K562 (cell line): ENCODE results near the gene UNC45A. TPM values are rescaled to one million over a fixed set of nuclear protein-coding genes. Genes with fewer than 3 reads are reported as not detected.

ENCODE experiments used
- ARID1B ChIP-seq: fragments of 450-650 bp; IDR thresholded peaks from 2 replicates; pipeline ENCODE4 v1.6.1; 2016; ENCODE audit warnings: antibody characterized with exemption, mild to moderate bottlenecking, inconsistent platforms
- ARID2 ChIP-seq: fragments of 450-650 bp; IDR thresholded peaks from 2 replicates; pipeline ENCODE4 v1.6.1; 2017; ENCODE audit warnings: antibody characterized with exemption, mild to moderate bottlenecking
- CXXC5 ChIP-seq: fragments of 250-450 bp; sonication (Bioruptor Pico); IDR thresholded peaks from 2 replicates; pipeline ENCODE4 v1.8.0; 2022; ENCODE audit warnings: inconsistent platforms, mild to moderate bottlenecking, moderate library complexity
- ESRRA ChIP-seq: fragments of 450-650 bp; IDR thresholded peaks from 2 replicates; pipeline ENCODE4 v1.6.1; 2014; ENCODE audit warnings: low read depth, mild to moderate bottlenecking, moderate library complexity, borderline replicate concordance
- GATAD2A ChIP-seq: fragments of 450-650 bp; IDR thresholded peaks from 2 replicates; pipeline ENCODE4 v1.6.1; 2017
- HCFC1 ChIP-seq: IDR thresholded peaks from 2 replicates; pipeline ENCODE4 v1.6.1; 2012; ENCODE audit warnings: low read depth, low read length, improper control_type of control experiment
- HLTF ChIP-seq: fragments of 450-650 bp; IDR thresholded peaks from 2 replicates; pipeline ENCODE4 v1.6.1; 2016
- L3MBTL2 ChIP-seq: fragments of 450-650 bp; IDR thresholded peaks from 2 replicates; pipeline ENCODE4 v1.6.1; 2016; ENCODE audit warnings: mild to moderate bottlenecking, moderate library complexity
- MBD2 ChIP-seq: sonication (generic); IDR thresholded peaks from 2 replicates; pipeline ENCODE4 v1.6.1; 2016; ENCODE audit warnings: low read depth, borderline replicate concordance
- NFIC ChIP-seq: fragments of 450-650 bp; IDR thresholded peaks from 2 replicates; pipeline ENCODE4 v1.6.1; 2017; ENCODE audit warnings: mild to moderate bottlenecking, inconsistent platforms
- PHF20 ChIP-seq: fragments of 450-650 bp; IDR thresholded peaks from 2 replicates; pipeline ENCODE4 v1.6.1; 2018; ENCODE audit not compliant: partially characterized antibody
- POLR2G ChIP-seq: fragments of 200-400 bp; formaldehyde crosslinking; IDR thresholded peaks from 2 replicates; pipeline ENCODE4 v1.6.1; 2017; ENCODE audit warnings: low read depth, mild to moderate bottlenecking, antibody characterized with exemption, low read length, moderate library complexity
- RFX1 ChIP-seq: fragments of 450-650 bp; IDR thresholded peaks from 2 replicates; pipeline ENCODE4 v1.6.1; 2016; ENCODE audit warnings: mild to moderate bottlenecking, moderate library complexity
- SETDB1 ChIP-seq: IDR thresholded peaks from one replicate; pipeline ENCODE4 v1.6.1; 2012; ENCODE audit warnings: low read length, control low read depth, inconsistent platforms
- ZNF561 ChIP-seq: fragments of 450-650 bp; formaldehyde crosslinking; conservative IDR thresholded peaks from 2 replicates; pipeline ENCODE4 v1.4.0; 2020; ENCODE audit warnings: mild to moderate bottlenecking, moderate library complexity
- ZNF780A ChIP-seq: fragments of 250-450 bp; sonication (Bioruptor Pico); IDR thresholded peaks from 2 replicates; pipeline ENCODE4 v1.5.0; 2021; ENCODE audit warnings: mild to moderate bottlenecking
- polyA plus RNA-seq, 8 experiments: library from polyadenylated mRNA; depleted of rRNA in 4 of 8; stranded (reverse) in 5 of 8; unstranded in 3 of 8; fragments of >200 nt; fragmentation: Nextera tagmentation in 2 of 8; fragmentation: Illumina TruSeq in 1 of 8; extraction: Ambion mirVana in 2 of 8; extraction: Trizol in 1 of 8; gene quantifications; 2 replicates each; pipeline versions ENCODE4 v1.2.1 to v1.2.3, GENCODE V29; 2011 to 2014; ENCODE audit warnings: inconsistent platforms in 1 of 8, missing spikeins in 1 of 8
- total RNA-seq, 7 experiments: library from RNA; depleted of rRNA in 6 of 7; stranded (reverse); fragments of >200 nt in 6 of 7; fragmentation: Illumina TruSeq in 2 of 7; extraction: Trizol in 2 of 7; gene quantifications; 2 replicates each; pipeline versions ENCODE4 v1.2.1 to v1.2.3, GENCODE V29; 2011 to 2021; ENCODE audit warnings: low replicate concordance in 1 of 7
- TF ChIP-seq, protein P1 (sequence below): fragments of 450-650 bp; formaldehyde crosslinking; IDR thresholded peaks from 2 replicates; pipeline ENCODE4 v1.4.0; 2022; ENCODE audit warnings: missing genetic modification characterization
- TF ChIP-seq, protein P2 (sequence below): sonication (generic); formaldehyde crosslinking; IDR thresholded peaks from 2 replicates; pipeline ENCODE4 v1.9.0; 2022; ENCODE audit warnings: mild to moderate bottlenecking, missing genetic modification reagents
- TF ChIP-seq, protein P3 (sequence below): fragments of 450-650 bp; IDR thresholded peaks from 2 replicates; pipeline ENCODE4 v1.6.1; 2018; ENCODE audit not compliant: partially characterized antibody
- TF ChIP-seq, protein P4 (sequence below): fragments of 250-450 bp; sonication (Bioruptor Pico); IDR thresholded peaks from 2 replicates; pipeline ENCODE4 v1.4.0; 2020; ENCODE audit warnings: mild to moderate bottlenecking
- TF ChIP-seq, protein P5 (sequence below): fragments of 200-800 bp; sonication (Bioruptor generic); IDR thresholded peaks from 2 replicates; pipeline ENCODE4 v1.6.1; 2017; ENCODE audit warnings: missing genetic modification characterization, missing compliant biosample characterization

The UNC45A gene
- total and polyA plus RNA-seq, 9 of the 15 experiments (the other 6 are each of a cell fraction or from before 2014, with no cell fraction given), result 22.4 to 79.3 (median 43.7) TPM

DNA sequence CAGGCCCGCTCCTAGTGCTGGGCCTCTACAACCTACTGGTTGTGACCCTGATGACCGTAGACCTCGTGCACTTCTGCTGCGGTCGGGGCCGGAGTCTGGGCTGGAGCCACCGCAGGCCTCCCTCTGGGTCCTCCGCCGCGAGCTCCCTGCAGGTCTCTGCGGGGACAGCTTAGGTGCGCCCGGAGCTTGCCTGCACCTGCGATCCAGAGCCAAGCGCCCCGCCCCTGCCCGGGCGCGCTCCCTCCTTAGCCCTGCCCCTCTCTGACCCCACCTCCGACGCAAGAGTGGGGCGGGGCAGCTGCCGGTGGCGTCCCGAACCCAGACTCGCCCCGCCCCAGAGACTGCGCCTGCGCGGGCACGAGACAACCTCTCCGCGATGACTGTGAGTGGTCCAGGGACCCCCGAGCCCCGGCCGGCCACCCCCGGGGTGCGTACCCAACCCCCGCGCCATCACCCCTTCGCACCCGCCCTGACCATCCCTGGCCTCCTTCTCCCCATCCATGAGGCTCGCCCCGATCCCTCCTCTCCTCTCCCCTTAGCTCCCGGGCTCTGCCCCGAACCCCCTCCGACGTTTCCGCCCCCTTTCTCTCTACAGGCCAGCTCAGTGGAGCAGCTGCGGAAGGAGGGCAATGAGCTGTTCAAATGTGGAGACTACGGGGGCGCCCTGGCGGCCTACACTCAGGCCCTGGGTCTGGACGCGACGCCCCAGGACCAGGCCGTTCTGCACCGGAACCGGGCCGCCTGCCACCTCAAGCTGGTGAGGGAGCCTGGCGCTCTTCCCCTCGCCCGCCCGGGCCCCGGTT is at the start of gene UNC45A (continued):
- TF ChIP-seq, protein P1, sequence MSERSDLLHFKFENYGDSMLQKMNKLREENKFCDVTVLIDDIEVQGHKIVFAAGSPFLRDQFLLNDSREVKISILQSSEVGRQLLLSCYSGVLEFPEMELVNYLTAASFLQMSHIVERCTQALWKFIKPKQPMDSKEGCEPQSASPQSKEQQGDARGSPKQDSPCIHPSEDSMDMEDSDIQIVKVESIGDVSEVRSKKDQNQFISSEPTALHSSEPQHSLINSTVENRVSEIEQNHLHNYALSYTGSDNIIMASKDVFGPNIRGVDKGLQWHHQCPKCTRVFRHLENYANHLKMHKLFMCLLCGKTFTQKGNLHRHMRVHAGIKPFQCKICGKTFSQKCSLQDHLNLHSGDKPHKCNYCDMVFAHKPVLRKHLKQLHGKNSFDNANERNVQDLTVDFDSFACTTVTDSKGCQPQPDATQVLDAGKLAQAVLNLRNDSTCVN (CRISPR knock-in tag), result 0 out of 2 replicates have a peak, but pooled peaks have one; percentile 25
- TF ChIP-seq GATAD2A, result 0 out of 2 replicates have a peak, but pooled peaks have one; percentile 18
- 0 out of 2 replicates have a peak, but pooled peaks have one; percentile 10 for TF ChIP-seq NFIC
- no peak for TF ChIP-seq ARID2
- TF ChIP-seq PHF20, result peak; percentile 55
- no peak for TF ChIP-seq HCFC1
- TF ChIP-seq, protein P2, sequence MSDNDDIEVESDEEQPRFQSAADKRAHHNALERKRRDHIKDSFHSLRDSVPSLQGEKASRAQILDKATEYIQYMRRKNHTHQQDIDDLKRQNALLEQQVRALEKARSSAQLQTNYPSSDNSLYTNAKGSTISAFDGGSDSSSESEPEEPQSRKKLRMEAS (CRISPR knock-in tag), result 0 out of 2 replicates have a peak, but pooled peaks have one; percentile 1
- no peak for TF ChIP-seq SETDB1
- 0 out of 2 replicates have a peak, but pooled peaks have one; percentile 37 for TF ChIP-seq HLTF
- TF ChIP-seq, protein P3, sequence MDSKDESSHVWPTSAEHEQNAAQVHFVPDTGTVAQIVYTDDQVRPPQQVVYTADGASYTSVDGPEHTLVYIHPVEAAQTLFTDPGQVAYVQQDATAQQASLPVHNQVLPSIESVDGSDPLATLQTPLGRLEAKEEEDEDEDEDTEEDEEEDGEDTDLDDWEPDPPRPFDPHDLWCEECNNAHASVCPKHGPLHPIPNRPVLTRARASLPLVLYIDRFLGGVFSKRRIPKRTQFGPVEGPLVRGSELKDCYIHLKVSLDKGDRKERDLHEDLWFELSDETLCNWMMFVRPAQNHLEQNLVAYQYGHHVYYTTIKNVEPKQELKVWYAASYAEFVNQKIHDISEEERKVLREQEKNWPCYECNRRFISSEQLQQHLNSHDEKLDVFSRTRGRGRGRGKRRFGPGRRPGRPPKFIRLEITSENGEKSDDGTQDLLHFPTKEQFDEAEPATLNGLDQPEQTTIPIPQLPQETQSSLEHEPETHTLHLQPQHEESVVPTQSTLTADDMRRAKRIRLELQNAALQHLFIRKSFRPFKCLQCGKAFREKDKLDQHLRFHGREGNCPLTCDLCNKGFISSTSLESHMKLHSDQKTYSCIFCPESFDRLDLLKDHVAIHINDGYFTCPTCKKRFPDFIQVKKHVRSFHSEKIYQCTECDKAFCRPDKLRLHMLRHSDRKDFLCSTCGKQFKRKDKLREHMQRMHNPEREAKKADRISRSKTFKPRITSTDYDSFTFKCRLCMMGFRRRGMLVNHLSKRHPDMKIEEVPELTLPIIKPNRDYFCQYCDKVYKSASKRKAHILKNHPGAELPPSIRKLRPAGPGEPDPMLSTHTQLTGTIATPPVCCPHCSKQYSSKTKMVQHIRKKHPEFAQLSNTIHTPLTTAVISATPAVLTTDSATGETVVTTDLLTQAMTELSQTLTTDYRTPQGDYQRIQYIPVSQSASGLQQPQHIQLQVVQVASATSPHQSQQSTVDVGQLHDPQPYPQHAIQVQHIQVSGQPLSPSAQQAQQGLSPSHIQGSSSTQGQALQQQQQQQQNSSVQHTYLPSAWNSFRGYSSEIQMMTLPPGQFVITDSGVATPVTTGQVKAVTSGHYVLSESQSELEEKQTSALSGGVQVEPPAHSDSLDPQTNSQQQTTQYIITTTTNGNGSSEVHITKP, result peak; percentile 35
- TF ChIP-seq CXXC5 (CRISPR knock-in tag), result peak; percentile 44; the same call in 1 of the 2 replicates
- TF ChIP-seq L3MBTL2, result 0 out of 2 replicates have a peak, but pooled peaks have one; percentile 26
- TF ChIP-seq ESRRA, result peak; percentile 64
- no peak for TF ChIP-seq RFX1
- TF ChIP-seq POLR2G, result peak; percentile 74
- 0 out of 2 replicates have a peak, but pooled peaks have one; percentile 22 for TF ChIP-seq ARID1B
- no peak for TF ChIP-seq ZNF780A (CRISPR knock-in tag)
- TF ChIP-seq, protein P4, sequence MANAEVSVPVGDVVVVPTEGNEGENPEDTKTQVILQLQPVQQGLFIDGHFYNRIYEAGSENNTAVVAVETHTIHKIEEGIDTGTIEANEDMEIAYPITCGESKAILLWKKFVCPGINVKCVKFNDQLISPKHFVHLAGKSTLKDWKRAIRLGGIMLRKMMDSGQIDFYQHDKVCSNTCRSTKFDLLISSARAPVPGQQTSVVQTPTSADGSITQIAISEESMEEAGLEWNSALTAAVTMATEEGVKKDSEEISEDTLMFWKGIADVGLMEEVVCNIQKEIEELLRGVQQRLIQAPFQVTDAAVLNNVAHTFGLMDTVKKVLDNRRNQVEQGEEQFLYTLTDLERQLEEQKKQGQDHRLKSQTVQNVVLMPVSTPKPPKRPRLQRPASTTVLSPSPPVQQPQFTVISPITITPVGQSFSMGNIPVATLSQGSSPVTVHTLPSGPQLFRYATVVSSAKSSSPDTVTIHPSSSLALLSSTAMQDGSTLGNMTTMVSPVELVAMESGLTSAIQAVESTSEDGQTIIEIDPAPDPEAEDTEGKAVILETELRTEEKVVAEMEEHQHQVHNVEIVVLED (CRISPR knock-in tag), result 0 out of 2 replicates have a peak, but pooled peaks have one; percentile 16
- TF ChIP-seq ZNF561 (CRISPR knock-in tag), result no peak
- peak; percentile 45; the same call in 1 of the 2 replicates for TF ChIP-seq MBD2
- TF ChIP-seq, protein P5, sequence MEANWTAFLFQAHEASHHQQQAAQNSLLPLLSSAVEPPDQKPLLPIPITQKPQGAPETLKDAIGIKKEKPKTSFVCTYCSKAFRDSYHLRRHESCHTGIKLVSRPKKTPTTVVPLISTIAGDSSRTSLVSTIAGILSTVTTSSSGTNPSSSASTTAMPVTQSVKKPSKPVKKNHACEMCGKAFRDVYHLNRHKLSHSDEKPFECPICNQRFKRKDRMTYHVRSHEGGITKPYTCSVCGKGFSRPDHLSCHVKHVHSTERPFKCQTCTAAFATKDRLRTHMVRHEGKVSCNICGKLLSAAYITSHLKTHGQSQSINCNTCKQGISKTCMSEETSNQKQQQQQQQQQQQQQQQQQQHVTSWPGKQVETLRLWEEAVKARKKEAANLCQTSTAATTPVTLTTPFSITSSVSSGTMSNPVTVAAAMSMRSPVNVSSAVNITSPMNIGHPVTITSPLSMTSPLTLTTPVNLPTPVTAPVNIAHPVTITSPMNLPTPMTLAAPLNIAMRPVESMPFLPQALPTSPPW (CRISPR knock-in tag), result peak; percentile 71; the same call in 1 of the 2 replicates
